Ovary (tissue), 3 donors: ENCODE results near the gene ATXN2.

Source experiments
- POLR2A ChIP-seq: fragments of 450-650 bp; IDR thresholded peaks from one replicate; pipeline ENCODE4 v1.6.1; 2017; ENCODE audit warnings: antibody characterized with exemption, mild to moderate bottlenecking, moderate library complexity
- TF ChIP-seq, protein P1 (sequence below), 3 donors: fragments of 450-650 bp in 2 of 3; fragments of 200-600 bp in 1 of 3; IDR thresholded peaks; one replicate each; pipeline versions ENCODE4 v1.5.1 to v1.8.0; 2016 to 2022; ENCODE audit warnings: antibody characterized with exemption in 3 of 3, mild to moderate bottlenecking in 1 of 3
- donor health status: DM: no; HTN: no; CAD: no.

GRCh38 chr12:111408116-111408440, 191.0 kb downstream of the ATXN2 start:
- TF ChIP-seq, protein P1, sequence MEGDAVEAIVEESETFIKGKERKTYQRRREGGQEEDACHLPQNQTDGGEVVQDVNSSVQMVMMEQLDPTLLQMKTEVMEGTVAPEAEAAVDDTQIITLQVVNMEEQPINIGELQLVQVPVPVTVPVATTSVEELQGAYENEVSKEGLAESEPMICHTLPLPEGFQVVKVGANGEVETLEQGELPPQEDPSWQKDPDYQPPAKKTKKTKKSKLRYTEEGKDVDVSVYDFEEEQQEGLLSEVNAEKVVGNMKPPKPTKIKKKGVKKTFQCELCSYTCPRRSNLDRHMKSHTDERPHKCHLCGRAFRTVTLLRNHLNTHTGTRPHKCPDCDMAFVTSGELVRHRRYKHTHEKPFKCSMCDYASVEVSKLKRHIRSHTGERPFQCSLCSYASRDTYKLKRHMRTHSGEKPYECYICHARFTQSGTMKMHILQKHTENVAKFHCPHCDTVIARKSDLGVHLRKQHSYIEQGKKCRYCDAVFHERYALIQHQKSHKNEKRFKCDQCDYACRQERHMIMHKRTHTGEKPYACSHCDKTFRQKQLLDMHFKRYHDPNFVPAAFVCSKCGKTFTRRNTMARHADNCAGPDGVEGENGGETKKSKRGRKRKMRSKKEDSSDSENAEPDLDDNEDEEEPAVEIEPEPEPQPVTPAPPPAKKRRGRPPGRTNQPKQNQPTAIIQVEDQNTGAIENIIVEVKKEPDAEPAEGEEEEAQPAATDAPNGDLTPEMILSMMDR (IDR thresholded peaks at IDR 0.05): no peak
- TF ChIP-seq POLR2A: no peak
